Suprapubic skin (tissue), 4 donors: Measurements from ENCODE around the gene SCNM1.

Source experiments
- EP300 ChIP-seq: sonication (generic); formaldehyde crosslinking; IDR thresholded peaks from one replicate; pipeline ENCODE4 v1.6.1; 2017; ENCODE audit warnings: antibody characterized with exemption
- POLR2AphosphoS5 ChIP-seq, 3 donors: sonication (generic); formaldehyde crosslinking; IDR thresholded peaks; one replicate each; pipeline ENCODE4 v1.6.1; 2017; ENCODE audit warnings: antibody characterized with exemption in 3 of 3
- TF ChIP-seq, protein P1 (sequence below), 2 donors: fragments of 200-600 bp in 1 of 2; fragments of 450-650 bp in 1 of 2; sonication (generic) in 1 of 2; IDR thresholded peaks; one replicate each; pipeline ENCODE4 v1.5.1; 2016 to 2019; ENCODE audit warnings: antibody characterized with exemption in 2 of 2, mild to moderate bottlenecking in 1 of 2, moderate library complexity in 1 of 2

DNA sequence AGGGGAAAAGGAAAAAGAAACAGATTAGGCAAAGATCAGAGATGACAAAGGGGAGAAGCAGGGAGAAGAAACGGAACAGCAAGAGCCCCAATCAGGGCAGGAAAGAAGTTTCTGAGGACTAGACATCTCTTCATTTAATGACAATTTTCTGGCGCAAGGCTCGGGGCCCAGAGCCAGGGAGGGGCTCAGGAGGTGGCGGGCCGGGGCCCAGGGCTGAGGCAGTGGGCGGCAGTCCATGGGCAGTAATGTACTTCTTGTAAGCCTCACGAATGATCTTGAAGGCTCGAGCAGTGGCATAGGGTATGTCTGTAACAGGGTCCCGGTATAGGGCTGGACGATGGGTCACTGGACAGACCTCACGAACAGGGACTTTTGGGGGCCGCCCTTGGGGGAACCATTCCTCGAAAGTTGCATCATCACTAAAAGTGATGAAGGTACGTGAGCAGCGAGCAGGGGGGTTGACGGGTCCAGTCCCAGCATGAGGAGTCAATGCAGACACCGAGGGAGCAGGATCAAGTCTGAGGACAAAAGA lies 10.6 kb downstream of the SCNM1 start:
- TF ChIP-seq, protein P1, sequence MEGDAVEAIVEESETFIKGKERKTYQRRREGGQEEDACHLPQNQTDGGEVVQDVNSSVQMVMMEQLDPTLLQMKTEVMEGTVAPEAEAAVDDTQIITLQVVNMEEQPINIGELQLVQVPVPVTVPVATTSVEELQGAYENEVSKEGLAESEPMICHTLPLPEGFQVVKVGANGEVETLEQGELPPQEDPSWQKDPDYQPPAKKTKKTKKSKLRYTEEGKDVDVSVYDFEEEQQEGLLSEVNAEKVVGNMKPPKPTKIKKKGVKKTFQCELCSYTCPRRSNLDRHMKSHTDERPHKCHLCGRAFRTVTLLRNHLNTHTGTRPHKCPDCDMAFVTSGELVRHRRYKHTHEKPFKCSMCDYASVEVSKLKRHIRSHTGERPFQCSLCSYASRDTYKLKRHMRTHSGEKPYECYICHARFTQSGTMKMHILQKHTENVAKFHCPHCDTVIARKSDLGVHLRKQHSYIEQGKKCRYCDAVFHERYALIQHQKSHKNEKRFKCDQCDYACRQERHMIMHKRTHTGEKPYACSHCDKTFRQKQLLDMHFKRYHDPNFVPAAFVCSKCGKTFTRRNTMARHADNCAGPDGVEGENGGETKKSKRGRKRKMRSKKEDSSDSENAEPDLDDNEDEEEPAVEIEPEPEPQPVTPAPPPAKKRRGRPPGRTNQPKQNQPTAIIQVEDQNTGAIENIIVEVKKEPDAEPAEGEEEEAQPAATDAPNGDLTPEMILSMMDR (IDR thresholded peaks at IDR 0.05): no peak
- TF ChIP-seq EP300 (no peak), POLR2AphosphoS5 (IDR thresholded peaks at IDR 0.05) (no peak)
